PC-9 (cell line): ENCODE results near the gene XXYLT1. TPM values are rescaled to one million over a fixed set of nuclear protein-coding genes. Genes with fewer than 3 reads are reported as not detected.

ENCODE experiments used
- BruUV-seq: library from RNA; stranded (reverse); fragments of 400-500 nt; replicated peaks from 2 replicates; lab custom pipeline; 2021; lab: Mats Ljungman, UMichigan
- CTCF ChIA-PET: fragments of 300-600 bp; sonication (Branson Sonifier 250); formaldehyde crosslinking; loops from one replicate; lab custom pipeline; 2022; ENCODE audit warnings: antibody characterized with exemption; lab: Charles Lee
- POLR2A ChIA-PET: fragments of 300-600 bp; sonication (Branson Sonifier 250); formaldehyde crosslinking; loops from one replicate; lab custom pipeline; 2022; ENCODE audit warnings: antibody characterized with exemption; ENCODE audit not compliant: unreplicated experiment; lab: Charles Lee
- DNase-seq, 2 experiments: peaks; one replicate each; pipeline versions ENCODE4 v3.0.0 to v3.0.0-alpha.2; 2015 to 2022; ENCODE audit warnings: mixed read lengths in 1 of 2
- H2AFZ ChIP-seq: fragments of 200-600 bp; sonication (generic); 2 replicates; pipeline ENCODE4 v1.8.1; 2017; ENCODE audit warnings: antibody characterized with exemption
- H3F3A ChIP-seq: fragments of 200-600 bp; sonication (generic); 2 replicates; pipeline ENCODE4 v1.8.1; 2017; ENCODE audit warnings: antibody characterized with exemption, mild to moderate bottlenecking, low read depth; ENCODE audit not compliant: insufficient read depth
- H3K27ac ChIP-seq: fragments of 200-600 bp; sonication (generic); 2 replicates; pipeline ENCODE4 v1.6.1; 2016; ENCODE audit warnings: mixed run types
- H3K27me3 ChIP-seq: fragments of 200-600 bp; sonication (generic); 2 replicates; pipeline ENCODE4 v1.6.1; 2016; ENCODE audit warnings: low read depth, mixed run types; ENCODE audit not compliant: insufficient read depth
- H3K36me3 ChIP-seq: fragments of 200-600 bp; sonication (generic); 2 replicates; pipeline ENCODE4 v1.6.1; 2016; ENCODE audit warnings: low read depth, mixed run types
- H3K4me1 ChIP-seq: fragments of 200-600 bp; sonication (generic); replicated peaks from 2 replicates; pipeline ENCODE4 v1.6.1; 2016; ENCODE audit warnings: mixed run types; ENCODE audit not compliant: insufficient read depth
- H3K4me2 ChIP-seq: fragments of 200-600 bp; sonication (generic); 2 replicates; pipeline ENCODE4 v1.6.1; 2017; ENCODE audit warnings: mixed run types
- H3K4me3 ChIP-seq: fragments of 200-600 bp; sonication (generic); 2 replicates; pipeline ENCODE4 v1.6.1; 2016; ENCODE audit warnings: mixed run types
- H3K79me2 ChIP-seq: fragments of 200-600 bp; sonication (generic); 2 replicates; pipeline ENCODE4 v1.6.1; 2017; ENCODE audit warnings: low read depth, mixed run types
- H3K9me2 ChIP-seq: fragments of 200-600 bp; sonication (generic); 2 replicates; pipeline ENCODE4 v1.8.1; 2017; ENCODE audit warnings: mild to moderate bottlenecking; ENCODE audit not compliant: insufficient read depth
- H3K9me3 ChIP-seq: fragments of 200-600 bp; sonication (generic); 2 replicates; pipeline ENCODE4 v1.8.1; 2016; ENCODE audit warnings: low read depth; ENCODE audit not compliant: insufficient read depth
- H4K20me1 ChIP-seq: fragments of 200-600 bp; sonication (generic); 2 replicates; pipeline ENCODE4 v1.8.1; 2017; ENCODE audit not compliant: insufficient read depth
- CTCF ChIP-seq: fragments of 200-600 bp; sonication (generic); conservative IDR thresholded peaks from 2 replicates; pipeline ENCODE4 v1.6.1; 2017; ENCODE audit warnings: mixed run types, antibody characterized with exemption, mild to moderate bottlenecking, moderate library complexity
- EZH2 ChIP-seq: fragments of 200-600 bp; sonication (generic); IDR thresholded peaks from 2 replicates; pipeline ENCODE4 v1.8.0; 2017; ENCODE audit warnings: antibody characterized with exemption, low read depth
- intact Hi-C: fragments of 100-400 bp; cut with micrococcal nuclease; formaldehyde crosslinking; loops from one replicate; pipeline ENCODE4 v1.10.0; 2022; ENCODE audit not compliant: unreplicated experiment
- total RNA-seq: library from RNA; stranded (reverse); gene quantifications from 2 replicates; pipeline ENCODE4 v1.2.3, GENCODE V29; 2021

Gene XXYLT1
- total RNA-seq, 1 experiment from 2014 or later: 13.3 TPM

- no peak overlapping the region for H3K4me2 ChIP-seq
Measured at GRCh38 chr3:195307711-195308110, 36.8 kb upstream of the XXYLT1 start.

GRCh38 chr3:195306369-195306768, 35.4 kb upstream of the XXYLT1 start:
- POLR2A ChIA-PET: interaction anchor here (0.6 to 0.7 kb wide), 2 partner anchors 52 to 237 kb away, joined by 4 to 9 read pairs; partner anchors contain the start of gene PPP1R2
- Histone ChIP-seq H3K36me3 (0 out of 2 replicates have a peak, but pooled peaks cover 6% of the 10 kb centered on the region), H3K9me2 (no peaks in the 10 kb centered on the region), H3K79me2 (no peaks in the 10 kb centered on the region), H3K4me2 (no peak overlapping the region), H3K4me3 (no peak overlapping the region), H3K9me3 (no peaks in the 10 kb centered on the region), H3K27ac (no peak overlapping the region), H3K4me1 (no peaks in the 10 kb centered on the region), H3F3A (no peaks in the 10 kb centered on the region), H4K20me1 (no peaks in the 10 kb centered on the region), H2AFZ (no peak overlapping the region), H3K27me3 (no peaks in the 10 kb centered on the region)
- no TSS peak for BruUV-seq
- no peak for DNase-seq
- intact Hi-C loops: no loop called here
- CTCF ChIA-PET: no interaction called here
- TF ChIP-seq CTCF (no peak), EZH2 (no peak)

More at GRCh38 chr3:195307711-195308110, 36.8 kb upstream of the XXYLT1 start:
- no peak for TF ChIP-seq EZH2
- no peak for TF ChIP-seq CTCF
- Histone ChIP-seq H3K27me3 (no peaks in the 10 kb centered on the region), H3K79me2 (no peaks in the 10 kb centered on the region), H4K20me1 (no peaks in the 10 kb centered on the region), H3K27ac (no peak overlapping the region), H3K4me1 (no peaks in the 10 kb centered on the region), H3K36me3 (0 out of 2 replicates have a peak, but pooled peaks cover 6% of the 10 kb centered on the region), H2AFZ (no peak overlapping the region), H3K4me3 (no peak overlapping the region), H3K9me3 (no peaks in the 10 kb centered on the region), H3F3A (no peaks in the 10 kb centered on the region), H3K9me2 (no peaks in the 10 kb centered on the region)
- intact Hi-C loops: no loop called here
- ChIA-PET POLR2A (no interaction called here), CTCF (interaction anchor here (0.6 kb wide), 1 partner anchor 15 kb away, joined by 3 read pairs; no protein-coding TSS in a partner anchor)
- no peak for DNase-seq
- no TSS peak for BruUV-seq

- Histone ChIP-seq H3K9me2 (no peaks in the 10 kb centered on the region), H3K27ac (no peak overlapping the region), H3K4me2 (no peak overlapping the region), H3K36me3 (no peaks in the 10 kb centered on the region), H3K9me3 (no peaks in the 10 kb centered on the region), H4K20me1 (no peaks in the 10 kb centered on the region), H3K4me1 (no peaks in the 10 kb centered on the region), H2AFZ (no peak overlapping the region), H3K27me3 (no peaks in the 10 kb centered on the region), H3K79me2 (no peaks in the 10 kb centered on the region), H3F3A (no peaks in the 10 kb centered on the region), H3K4me3 (no peak overlapping the region)
- ChIA-PET CTCF (interaction anchor here (0.6 kb wide), 2 partner anchors 12 to 31 kb away, joined by 3 to 4 read pairs; partner anchors contain the start of gene XXYLT1), POLR2A (no interaction called here)
- no TSS peak for BruUV-seq
- intact Hi-C loops: no loop called here
- no peak for DNase-seq
- TF ChIP-seq EZH2 (no peak), CTCF (no peak)
Measured at GRCh38 chr3:195302431-195302830, 31.5 kb upstream of the XXYLT1 start.
